Measurements from ENCODE around the gene SMKR1.

Gene SMKR1

GRCh38 chr7:129556607-129557133 lies 54.3 kb downstream of the SMKR1 start:
- Mint-ChIP-seq H3K4me1 (ENCODE audit: low read depth) (peaks cover 6% of the 10 kb centered on the region), H3K27ac (no peak overlapping the region), H3K36me3 (ENCODE audit: low read depth) (no peaks in the 10 kb centered on the region), H3K27me3 (ENCODE audit: low read depth) (peaks cover 17% of the 10 kb centered on the region), H3K4me3 (no peak overlapping the region), H3K9me3 (no peaks in the 10 kb centered on the region)
- no peak for DNase-seq (ENCODE audit: low spot score)

- DNase-seq (ENCODE audit: low spot score): no peak
- Mint-ChIP-seq H3K4me1 (ENCODE audit: low read depth) (peaks cover 6% of the 10 kb centered on the region), H3K27me3 (ENCODE audit: low read depth) (peaks cover 13% of the 10 kb centered on the region), H3K9me3 (no peaks in the 10 kb centered on the region), H3K36me3 (ENCODE audit: low read depth) (no peaks in the 10 kb centered on the region), H3K27ac (no peak overlapping the region), H3K4me3 (no peak overlapping the region)
Observed at GRCh38 chr7:129557686-129558481, 55.6 kb downstream of the SMKR1 start.

- Mint-ChIP-seq H3K4me1 (ENCODE audit: low read depth) (no peaks in the 10 kb centered on the region), H3K9me3 (no peaks in the 10 kb centered on the region), H3K27me3 (ENCODE audit: low read depth) (peaks cover 14% of the 10 kb centered on the region), H3K36me3 (ENCODE audit: low read depth) (no peaks in the 10 kb centered on the region), H3K27ac (no peak overlapping the region), H3K4me3 (no peak overlapping the region)
- no peak for DNase-seq (ENCODE audit: low spot score)
Observed at GRCh38 chr7:129559564-129559963, 57.2 kb downstream of the SMKR1 start.

GRCh38 chr7:129560831-129561230 lies 58.5 kb downstream of the SMKR1 start:
- Mint-ChIP-seq H3K4me3 (no peak overlapping the region), H3K27ac (no peak overlapping the region), H3K36me3 (ENCODE audit: low read depth) (no peaks in the 10 kb centered on the region), H3K4me1 (ENCODE audit: low read depth) (no peaks in the 10 kb centered on the region), H3K27me3 (ENCODE audit: low read depth) (peaks cover 14% of the 10 kb centered on the region), H3K9me3 (no peaks in the 10 kb centered on the region)
- DNase-seq (ENCODE audit: low spot score): no peak

- no peaks in the 10 kb centered on the region for H3K9me3 Mint-ChIP-seq
- no peak for DNase-seq (ENCODE audit: low spot score)
- H3K4me3 Mint-ChIP-seq: no peak overlapping the region
- no peaks in the 10 kb centered on the region for H3K4me1 Mint-ChIP-seq (ENCODE audit: low read depth)
- no peak overlapping the region for H3K27ac Mint-ChIP-seq
- peaks cover 12% of the 10 kb centered on the region for H3K27me3 Mint-ChIP-seq (ENCODE audit: low read depth)
- H3K36me3 Mint-ChIP-seq (ENCODE audit: low read depth): no peaks in the 10 kb centered on the region
Observed at GRCh38 chr7:129561677-129562359, 59.5 kb downstream of the SMKR1 start.

Measured in T-helper 2 cell treated with Interferon-gamma antibody and Interleukin-4, amounts not matched to agents 5 μg/mL and 100 μg/mL, for 36 hours (primary cell).